OCI-LY7 (cell line): ENCODE results near the gene PLA2G4D. TPM values are rescaled to one million over a fixed set of nuclear protein-coding genes. Genes with fewer than 3 reads are reported as not detected.

Source experiments
- BruUV-seq: library from RNA; stranded (reverse); fragments of 400-500 nt; replicated peaks from 2 replicates; lab custom pipeline; 2021; lab: Mats Ljungman, UMichigan
- CTCF ChIA-PET: fragments of 300-600 bp; sonication (Branson Sonifier 250); formaldehyde crosslinking; loops from one replicate; lab custom pipeline; 2022; ENCODE audit warnings: antibody characterized with exemption; ENCODE audit not compliant: unreplicated experiment; lab: Charles Lee
- POLR2A ChIA-PET: fragments of 300-600 bp; sonication (Branson Sonifier 250); formaldehyde crosslinking; loops from one replicate; lab custom pipeline; 2022; ENCODE audit warnings: antibody characterized with exemption; lab: Charles Lee
- DNase-seq: peaks from one replicate; pipeline ENCODE4 v3.0.0-alpha.2; 2015; ENCODE audit warnings: low spot score
- H2AFZ ChIP-seq: fragments of 200-600 bp; sonication (generic), shearing (Covaris generic); 2 replicates; pipeline ENCODE4 v1.6.1; 2014; ENCODE audit warnings: mild to moderate bottlenecking, antibody characterized with exemption, low read length, moderate library complexity
- H3K27ac ChIP-seq: fragments of 200-600 bp; sonication (generic); 2 replicates; pipeline ENCODE4 v1.5.1; 2014; ENCODE audit warnings: mixed run types, low read depth, mild to moderate bottlenecking, moderate library complexity, low read length, inconsistent platforms; ENCODE audit not compliant: poor library complexity, severe bottlenecking
- H3K36me3 ChIP-seq: fragments of 200-600 bp; sonication (generic); 2 replicates; pipeline ENCODE4 v1.6.1; 2014; ENCODE audit warnings: mild to moderate bottlenecking, antibody characterized with exemption, low read length, moderate library complexity, mixed read lengths; ENCODE audit not compliant: insufficient read depth
- H3K4me1 ChIP-seq: fragments of 200-600 bp; sonication (generic); 2 replicates; pipeline ENCODE4 v1.5.1; 2014; ENCODE audit warnings: mild to moderate bottlenecking, low read length; ENCODE audit not compliant: insufficient read depth, poor library complexity, severe bottlenecking
- H3K4me2 ChIP-seq: fragments of 200-600 bp; sonication (generic); 2 replicates; pipeline ENCODE4 v1.6.1; 2014; ENCODE audit warnings: mild to moderate bottlenecking, low read length
- H3K4me3 ChIP-seq: fragments of 200-600 bp; sonication (generic); 2 replicates; pipeline ENCODE4 v1.5.1; 2014; ENCODE audit warnings: mild to moderate bottlenecking, low read depth, low read length; ENCODE audit not compliant: poor library complexity, severe bottlenecking
- H3K79me2 ChIP-seq: fragments of 200-600 bp; sonication (generic); 2 replicates; pipeline ENCODE4 v1.6.1; 2016; ENCODE audit warnings: low read depth, mild to moderate bottlenecking, low read length, moderate library complexity, mixed read lengths; ENCODE audit not compliant: insufficient read depth
- H3K9me2 ChIP-seq: fragments of 200-600 bp; sonication (generic); 2 replicates; pipeline ENCODE4 v1.6.1; 2016; ENCODE audit warnings: mild to moderate bottlenecking, low read length, mixed read lengths; ENCODE audit not compliant: insufficient read depth
- H3K9me3 ChIP-seq: fragments of 200-600 bp; sonication (generic); 2 replicates; pipeline ENCODE4 v1.6.1; 2014; ENCODE audit warnings: mild to moderate bottlenecking, mixed run types, low read length, mixed read lengths
- H4K20me1 ChIP-seq: fragments of 200-600 bp; sonication (generic); 2 replicates; pipeline ENCODE4 v1.6.1; 2014; ENCODE audit warnings: mild to moderate bottlenecking, antibody characterized with exemption, low read length, moderate library complexity, mixed read lengths; ENCODE audit not compliant: insufficient read depth
- EZH2phosphoT487 ChIP-seq: fragments of 200-600 bp; sonication (generic); IDR thresholded peaks from 2 replicates; pipeline ENCODE4 v1.6.1; 2018; ENCODE audit warnings: low read depth, borderline replicate concordance, mild to moderate bottlenecking, mixed run types, antibody characterized with exemption, low read length, moderate library complexity, mixed read lengths
- intact Hi-C: fragments of 100-400 bp; cut with micrococcal nuclease; formaldehyde crosslinking; loops from one replicate; pipeline ENCODE4 v1.10.0; 2022; ENCODE audit not compliant: unreplicated experiment
- total RNA-seq, 2 experiments: library from RNA; depleted of rRNA in 1 of 2; stranded (reverse); fragments of >200 nt in 1 of 2; shearing (Covaris generic) in 1 of 2; gene quantifications; 2 replicates each; pipeline ENCODE4 v1.2.3, GENCODE V29; 2014 to 2022
- TF ChIP-seq, protein P1 (sequence below): fragments of 200-600 bp; sonication (generic); conservative IDR thresholded peaks from 2 replicates; pipeline ENCODE4 v1.5.1; 2014; ENCODE audit warnings: mild to moderate bottlenecking, antibody characterized with exemption, low read length, moderate library complexity, mixed read lengths

Gene PLA2G4D
- total RNA-seq, 2 experiments from 2014 or later: not detected

DNA sequence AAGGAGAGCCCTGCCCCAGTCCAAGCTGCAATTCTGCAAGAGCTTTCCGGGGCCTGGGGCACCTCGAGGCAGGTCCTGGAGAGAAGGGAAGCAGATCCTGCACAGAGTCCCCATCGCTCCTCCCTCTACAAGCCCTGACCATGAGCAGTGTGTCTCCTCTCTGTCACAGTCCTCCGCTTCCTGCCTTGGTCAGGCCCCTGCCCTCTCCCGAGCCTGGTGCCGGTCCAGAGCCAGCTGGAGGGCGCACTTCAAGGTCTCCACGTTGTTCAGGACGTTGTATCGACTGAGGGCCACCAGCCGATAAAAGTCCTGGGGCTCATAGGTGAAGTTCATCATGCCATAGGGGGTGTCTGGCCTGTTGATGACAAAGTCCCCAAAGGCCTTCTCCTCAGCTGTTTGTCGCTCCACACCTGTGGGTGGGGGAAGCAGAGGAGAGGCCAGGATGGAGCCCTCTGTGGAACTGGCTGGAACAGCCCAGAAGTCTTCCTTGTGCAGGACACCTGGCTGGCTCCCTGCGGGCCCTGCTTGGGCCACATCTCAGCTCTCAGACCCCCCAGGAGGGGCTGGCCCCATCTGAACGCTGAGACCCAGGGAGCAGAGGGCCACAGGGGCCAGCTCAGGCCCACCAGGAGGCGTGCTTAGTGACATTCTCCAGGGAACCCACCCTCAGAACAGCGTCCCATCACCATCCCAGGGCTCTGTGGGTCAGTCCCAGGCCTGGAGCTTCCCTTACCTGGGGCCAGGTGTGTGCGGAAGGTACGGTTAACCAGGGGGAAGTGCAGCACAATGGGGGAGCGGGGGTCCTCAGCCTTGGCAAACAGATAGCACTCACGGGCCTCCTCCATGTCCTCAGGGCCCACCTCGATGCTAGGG is 47.7 kb upstream of the PLA2G4D start:
- H2AFZ ChIP-seq: no peak overlapping the region
- H3K4me3 ChIP-seq: no peak overlapping the region
- H3K79me2 ChIP-seq: no peaks in the 10 kb centered on the region
- H3K9me3 ChIP-seq: no peaks in the 10 kb centered on the region
- ChIA-PET CTCF (no interaction called here), POLR2A (no interaction called here)
- no peak overlapping the region for H3K4me2 ChIP-seq
- H3K9me2 ChIP-seq: no peaks in the 10 kb centered on the region
- H4K20me1 ChIP-seq: no peaks in the 10 kb centered on the region
- TF ChIP-seq, protein P1, sequence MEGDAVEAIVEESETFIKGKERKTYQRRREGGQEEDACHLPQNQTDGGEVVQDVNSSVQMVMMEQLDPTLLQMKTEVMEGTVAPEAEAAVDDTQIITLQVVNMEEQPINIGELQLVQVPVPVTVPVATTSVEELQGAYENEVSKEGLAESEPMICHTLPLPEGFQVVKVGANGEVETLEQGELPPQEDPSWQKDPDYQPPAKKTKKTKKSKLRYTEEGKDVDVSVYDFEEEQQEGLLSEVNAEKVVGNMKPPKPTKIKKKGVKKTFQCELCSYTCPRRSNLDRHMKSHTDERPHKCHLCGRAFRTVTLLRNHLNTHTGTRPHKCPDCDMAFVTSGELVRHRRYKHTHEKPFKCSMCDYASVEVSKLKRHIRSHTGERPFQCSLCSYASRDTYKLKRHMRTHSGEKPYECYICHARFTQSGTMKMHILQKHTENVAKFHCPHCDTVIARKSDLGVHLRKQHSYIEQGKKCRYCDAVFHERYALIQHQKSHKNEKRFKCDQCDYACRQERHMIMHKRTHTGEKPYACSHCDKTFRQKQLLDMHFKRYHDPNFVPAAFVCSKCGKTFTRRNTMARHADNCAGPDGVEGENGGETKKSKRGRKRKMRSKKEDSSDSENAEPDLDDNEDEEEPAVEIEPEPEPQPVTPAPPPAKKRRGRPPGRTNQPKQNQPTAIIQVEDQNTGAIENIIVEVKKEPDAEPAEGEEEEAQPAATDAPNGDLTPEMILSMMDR: no peak
- TF ChIP-seq EZH2phosphoT487: no peak
- no peaks in the 10 kb centered on the region for H3K4me1 ChIP-seq
- no peak for DNase-seq
- no peak overlapping the region for H3K27ac ChIP-seq
- BruUV-seq: no TSS peak
- intact Hi-C loops: no loop called here
- H3K36me3 ChIP-seq: no peaks in the 10 kb centered on the region

DNA sequence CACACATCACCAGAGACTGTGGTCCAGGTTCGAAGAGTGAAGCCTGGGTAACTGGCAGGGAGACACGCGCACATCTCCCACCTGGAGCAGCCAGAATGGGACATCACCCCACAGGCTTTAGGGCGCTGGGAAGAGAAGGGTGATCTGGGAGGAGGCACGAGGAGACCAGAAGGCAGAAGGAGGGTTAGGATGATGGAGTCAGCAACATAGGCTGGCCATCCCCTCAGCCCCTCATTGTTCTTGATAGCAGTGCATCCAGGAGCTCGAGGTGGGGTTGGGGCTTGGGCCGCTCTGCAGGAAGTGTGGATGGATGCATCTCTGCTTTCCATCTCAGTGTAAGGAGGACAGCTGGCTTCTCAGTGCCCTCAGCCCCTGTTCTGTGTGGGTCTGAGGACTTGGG is 46.9 kb upstream of the PLA2G4D start:
- intact Hi-C loops: no loop called here
- TF ChIP-seq, protein P1: no peak
- TF ChIP-seq EZH2phosphoT487: no peak
- Histone ChIP-seq H3K4me3 (no peak overlapping the region), H3K4me2 (no peak overlapping the region), H4K20me1 (no peaks in the 10 kb centered on the region), H3K9me3 (no peaks in the 10 kb centered on the region), H2AFZ (no peak overlapping the region), H3K36me3 (no peaks in the 10 kb centered on the region), H3K4me1 (no peaks in the 10 kb centered on the region), H3K79me2 (no peaks in the 10 kb centered on the region), H3K9me2 (no peaks in the 10 kb centered on the region), H3K27ac (no peak overlapping the region)
- BruUV-seq: no TSS peak
- CTCF ChIA-PET: interaction anchor here (0.6 kb wide), 1 partner anchor 106 kb away, joined by 3 read pairs; no protein-coding TSS in a partner anchor
- no peak for DNase-seq
- POLR2A ChIA-PET: interaction anchor here (0.6 kb wide), 1 partner anchor 471 kb away, joined by 3 read pairs; no protein-coding TSS in a partner anchor
